ENCODE data around the gene PIMREG.

DNA sequence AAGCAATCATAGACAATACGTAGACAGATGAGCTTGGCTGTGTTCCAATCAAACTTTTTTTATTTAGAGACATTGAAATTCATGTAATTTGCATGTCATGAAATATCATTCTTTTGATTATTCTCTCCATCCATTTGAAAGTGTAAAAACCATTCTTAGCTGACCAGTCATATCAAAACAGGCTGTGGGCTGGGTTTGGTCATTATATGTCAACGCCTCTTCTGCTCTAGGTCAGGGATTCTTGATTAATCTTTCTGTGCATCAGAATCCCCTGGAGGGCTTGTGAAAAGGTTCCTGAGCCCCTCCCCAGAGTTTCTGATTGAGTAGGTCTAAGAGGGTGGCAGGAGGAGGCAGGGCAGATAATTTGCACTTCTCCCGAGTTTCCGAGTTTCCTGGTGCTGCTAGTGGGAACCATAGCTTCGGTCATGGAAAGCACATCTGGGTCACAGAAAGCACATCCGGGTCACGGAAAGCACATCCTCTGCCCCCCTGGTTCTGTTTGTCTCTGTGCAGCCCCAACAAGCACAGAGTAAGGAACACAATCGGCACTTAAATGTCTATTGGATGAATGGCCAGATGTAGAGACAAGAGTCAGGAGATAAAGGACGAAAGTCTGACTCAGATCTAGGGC is 16.4 kb downstream of the PIMREG start:
- TF ChIP-seq, protein P1, sequence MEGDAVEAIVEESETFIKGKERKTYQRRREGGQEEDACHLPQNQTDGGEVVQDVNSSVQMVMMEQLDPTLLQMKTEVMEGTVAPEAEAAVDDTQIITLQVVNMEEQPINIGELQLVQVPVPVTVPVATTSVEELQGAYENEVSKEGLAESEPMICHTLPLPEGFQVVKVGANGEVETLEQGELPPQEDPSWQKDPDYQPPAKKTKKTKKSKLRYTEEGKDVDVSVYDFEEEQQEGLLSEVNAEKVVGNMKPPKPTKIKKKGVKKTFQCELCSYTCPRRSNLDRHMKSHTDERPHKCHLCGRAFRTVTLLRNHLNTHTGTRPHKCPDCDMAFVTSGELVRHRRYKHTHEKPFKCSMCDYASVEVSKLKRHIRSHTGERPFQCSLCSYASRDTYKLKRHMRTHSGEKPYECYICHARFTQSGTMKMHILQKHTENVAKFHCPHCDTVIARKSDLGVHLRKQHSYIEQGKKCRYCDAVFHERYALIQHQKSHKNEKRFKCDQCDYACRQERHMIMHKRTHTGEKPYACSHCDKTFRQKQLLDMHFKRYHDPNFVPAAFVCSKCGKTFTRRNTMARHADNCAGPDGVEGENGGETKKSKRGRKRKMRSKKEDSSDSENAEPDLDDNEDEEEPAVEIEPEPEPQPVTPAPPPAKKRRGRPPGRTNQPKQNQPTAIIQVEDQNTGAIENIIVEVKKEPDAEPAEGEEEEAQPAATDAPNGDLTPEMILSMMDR (conservative IDR thresholded peaks at IDR 0.05 in 1 of 2, IDR thresholded peaks at IDR 0.05 in 1 of 2; ENCODE audit: extremely low read depth in 1 of 2, insufficient read depth in 1 of 2, low read depth in 1 of 2, low read length in 2 of 2) = no peak
- TF ChIP-seq EZH2 (IDR thresholded peaks at IDR 0.05; ENCODE audit: borderline replicate concordance, low read length) = no peak

All from mammary epithelial cell (primary cell).